Skin epidermis (tissue), 12 donors: Measurements from ENCODE around the gene RHBG.
"Not testable (repeated sequence)": the region's sequence is repeated elsewhere in the genome, so short reads cannot be mapped to it uniquely, and the experiment has no call there.

ENCODE experiments used
- H3K27ac ChIP-seq, 21 experiments: fragments of 200-600 bp; sonication (generic) in 11 of 21; one replicate each; pipeline ENCODE4 v1.5.0; 2020; ENCODE audit warnings: mild to moderate bottlenecking in 3 of 21, inconsistent platforms in 2 of 21, moderate library complexity in 2 of 21
- H3K4me3 ChIP-seq, 7 experiments: fragments of 200-600 bp; sonication (generic) in 2 of 7; one replicate each; pipeline ENCODE4 v1.5.0; 2020; ENCODE audit warnings: inconsistent platforms in 2 of 7, mild to moderate bottlenecking in 2 of 7, moderate library complexity in 1 of 7

RHBG gene

GRCh38 chr1:156368889-156369684, at the start of gene RHBG:
RHBG (plus strand) TSS chr1:156369211; CDS start chr1:156369250, 39 bp downstream.
- peak within 1 kb of the TSS in 2 of 21 experiments; percentile 2 to 13 for H3K27ac ChIP-seq
- peak within 1 kb of the TSS; percentile 16 to 47 (median 21) for H3K4me3 ChIP-seq

- Histone ChIP-seq H3K4me3 (no peak overlapping the region), H3K27ac (no peak overlapping the region)
Measured at GRCh38 chr1:156319664-156320063, 49.3 kb upstream of the RHBG start.

GRCh38 chr1:156320560-156320959, 48.5 kb upstream of the RHBG start:
- no peak overlapping the region for H3K4me3 ChIP-seq
- no peak overlapping the region for H3K27ac ChIP-seq

- not testable (repeated sequence) for H3K4me3 ChIP-seq, H3K27ac ChIP-seq
Measured at GRCh38 chr1:156323179-156323578, 45.8 kb upstream of the RHBG start.

GRCh38 chr1:156336242-156336641, 32.8 kb upstream of the RHBG start:
- Histone ChIP-seq H3K4me3 (peak overlapping the region in 1 of 7 experiments; percentile 70), H3K27ac (peak overlapping the region in 1 of 21 experiments; percentile 6)

- peak overlapping the region; percentile 56 to 95 (median 72) for H3K4me3 ChIP-seq
- peak overlapping the region in 20 of 21 experiments; percentile 12 to 90 (median 78) for H3K27ac ChIP-seq
Measured at GRCh38 chr1:156337052-156337887, 31.7 kb upstream of the RHBG start.

GRCh38 chr1:156337888-156338179, 31.2 kb upstream of the RHBG start:
- H3K27ac ChIP-seq, result peak overlapping the region in 20 of 21 experiments; percentile 12 to 90 (median 78)
- H3K4me3 ChIP-seq, result peak overlapping the region; percentile 56 to 95 (median 72)

GRCh38 chr1:156338180-156338976, 30.6 kb upstream of the RHBG start, which contains the start of the genes CCT3 and TSACC:
CCT3 (minus strand) TSS chr1:156338292; CDS start chr1:156338184, 108 bp downstream.
TSACC (plus strand) TSS chr1:156338526; CDS start chr1:156339758, 1,232 bp downstream.
- H3K27ac ChIP-seq, result peak within 1 kb of the TSS in 20 of 21 experiments; percentile 62 to 90 (median 82)
- peak within 1 kb of the TSS; percentile 56 to 95 (median 72) for H3K4me3 ChIP-seq

- no peak overlapping the region for H3K4me3 ChIP-seq
- H3K27ac ChIP-seq, result no peak overlapping the region
Measured at GRCh38 chr1:156342166-156342955, 26.6 kb upstream of the RHBG start.

GRCh38 chr1:156344409-156344808, 24.6 kb upstream of the RHBG start:
- H3K27ac ChIP-seq, result no peak overlapping the region
- H3K4me3 ChIP-seq, result no peak overlapping the region

- H3K27ac ChIP-seq, H3K4me3 ChIP-seq: not testable (repeated sequence)
Measured at GRCh38 chr1:156346035-156346434, 23.0 kb upstream of the RHBG start.

GRCh38 chr1:156346636-156347035, 22.4 kb upstream of the RHBG start:
- Histone ChIP-seq H3K4me3 (no peak overlapping the region), H3K27ac (no peak overlapping the region)

- Histone ChIP-seq H3K27ac (no peak overlapping the region), H3K4me3 (no peak overlapping the region)
Measured at GRCh38 chr1:156347331-156347730, 21.7 kb upstream of the RHBG start.

GRCh38 chr1:156352481-156352880, 16.5 kb upstream of the RHBG start:
- H3K4me3 ChIP-seq, H3K27ac ChIP-seq: not testable (repeated sequence)

GRCh38 chr1:156356262-156356874, 12.6 kb upstream of the RHBG start:
- no peak overlapping the region for H3K4me3 ChIP-seq

GRCh38 chr1:156356875-156357534, 12.0 kb upstream of the RHBG start:
- H3K4me3 ChIP-seq, result no peak overlapping the region
- H3K27ac ChIP-seq, result no peak overlapping the region

More at GRCh38 chr1:156356262-156356874, 12.6 kb upstream of the RHBG start:
- no peak overlapping the region for H3K27ac ChIP-seq

- Histone ChIP-seq H3K4me3 (no peak overlapping the region), H3K27ac (no peak overlapping the region)
Measured at GRCh38 chr1:156357977-156358376, 11.0 kb upstream of the RHBG start.

- no peak overlapping the region for H3K4me3 ChIP-seq
- no peak overlapping the region for H3K27ac ChIP-seq
Measured at GRCh38 chr1:156358641-156359040, 10.4 kb upstream of the RHBG start.
